Endothelial cell of umbilical vein (primary cell): Measurements from ENCODE around the gene SMCHD1. TPM values are rescaled to one million over a fixed set of nuclear protein-coding genes. Genes with fewer than 3 reads are reported as not detected.

Experiments
- BruUV-seq: library from RNA; stranded (reverse); fragments of 400-500 nt; replicated peaks from 2 replicates; lab custom pipeline; 2021; lab: Mats Ljungman, UMichigan
- CTCF ChIA-PET: fragments of 300-600, 350-600 bp; sonication (Branson Sonifier 250); formaldehyde crosslinking; loops from one replicate; lab custom pipeline; 2021; ENCODE audit warnings: antibody characterized with exemption, inconsistent platforms; lab: Charles Lee
- POLR2A ChIA-PET: fragments of 300-600, 350-600 bp; sonication (Branson Sonifier 250); formaldehyde crosslinking; loops from one replicate; lab custom pipeline; 2021; ENCODE audit warnings: antibody characterized with exemption, inconsistent platforms; lab: Charles Lee
- DNase-seq: peaks from one replicate; pipeline ENCODE4 v3.0.0-alpha.2; 2011; ENCODE audit warnings: low read depth, low spot score
- FAIRE-seq: peaks from 2 replicates; lab custom pipeline; 2011; peaks lifted over from hg19 to GRCh38; lab: Jason Lieb, UNC
- H2AFZ ChIP-seq: 2 replicates; pipeline ENCODE4 v1.6.0; 2012; ENCODE audit warnings: low read depth, low read length, control low read depth, inconsistent platforms
- H3K27ac ChIP-seq: 2 replicates; pipeline ENCODE4 v1.5.1; 2011; ENCODE audit warnings: low read depth, mild to moderate bottlenecking, control low read depth, low read length, moderate library complexity; ENCODE audit not compliant: insufficient read depth
- H3K27me3 ChIP-seq, 2 experiments: 2 replicates each; pipeline versions ENCODE4 v1.6.0 to v1.6.1; 2011; ENCODE audit warnings: low read length in 2 of 2, mixed read lengths in 1 of 2; ENCODE audit not compliant: control insufficient read depth in 2 of 2, insufficient read depth in 2 of 2
- H3K36me3 ChIP-seq, 2 experiments: 2 replicates in 1 of 2; 3 replicates in 1 of 2; pipeline ENCODE4 v1.5.1; 2011; ENCODE audit warnings: low read length in 2 of 2, mild to moderate bottlenecking in 1 of 2, moderate library complexity in 1 of 2; ENCODE audit not compliant: control insufficient read depth in 2 of 2, insufficient read depth in 2 of 2; ENCODE audit errors: extremely low read depth in 1 of 2
- H3K4me1 ChIP-seq: 3 replicates; pipeline ENCODE4 v1.5.1; 2011; ENCODE audit warnings: mild to moderate bottlenecking, low read length; ENCODE audit not compliant: control insufficient read depth, insufficient read depth; ENCODE audit errors: extremely low read depth
- H3K4me2 ChIP-seq: 2 replicates; pipeline ENCODE4 v1.6.1; 2011; ENCODE audit warnings: low read length, control low read depth, mixed read lengths; ENCODE audit not compliant: insufficient read depth
- H3K4me3 ChIP-seq, 3 experiments: fragments of 200-600 bp in 1 of 3; sonication (generic), shearing (Covaris generic) in 1 of 3; replicated peaks in 1 of 3; 2 replicates each; pipeline ENCODE4 v1.5.1; 2011 to 2016; ENCODE audit warnings: control low read depth in 3 of 3, low read length in 3 of 3, mild to moderate bottlenecking in 2 of 3, inconsistent platforms in 1 of 3, low read depth in 1 of 3, moderate library complexity in 1 of 3; ENCODE audit not compliant: insufficient read depth in 1 of 3
- H3K79me2 ChIP-seq: 2 replicates; pipeline ENCODE4 v1.6.0; 2012; ENCODE audit warnings: low read length, inconsistent platforms; ENCODE audit not compliant: control insufficient read depth, insufficient read depth
- H3K9ac ChIP-seq: replicated peaks from 2 replicates; pipeline ENCODE3; 2011; ENCODE audit warnings: low read length, control low read depth; ENCODE audit not compliant: insufficient read depth; ENCODE audit errors: extremely low read depth
- H3K9me1 ChIP-seq: replicated peaks from 3 replicates; pipeline ENCODE4 v1.6.0; 2011; ENCODE audit warnings: mild to moderate bottlenecking, low read length; ENCODE audit not compliant: control insufficient read depth, insufficient read depth; ENCODE audit errors: extremely low read depth
- H3K9me3 ChIP-seq: replicated peaks from 2 replicates; pipeline ENCODE4 v1.5.1; 2012; ENCODE audit warnings: low read length, inconsistent platforms; ENCODE audit not compliant: control insufficient read depth, insufficient read depth
- H4K20me1 ChIP-seq: replicated peaks from 2 replicates; pipeline ENCODE3; 2011; ENCODE audit warnings: mild to moderate bottlenecking, low read length; ENCODE audit not compliant: control insufficient read depth, insufficient read depth; ENCODE audit errors: extremely low read depth
- EZH2 ChIP-seq: IDR thresholded peaks from 2 replicates; pipeline ENCODE4 v1.6.1; 2012; ENCODE audit warnings: borderline replicate concordance, low read depth, mild to moderate bottlenecking, moderate library complexity, low read length, inconsistent platforms; ENCODE audit not compliant: severe bottlenecking
- FOS ChIP-seq: IDR thresholded peaks from 2 replicates; pipeline ENCODE4 v1.6.1; 2011; ENCODE audit warnings: mild to moderate bottlenecking, low read length, moderate library complexity, borderline replicate concordance; ENCODE audit not compliant: insufficient read depth
- GATA2 ChIP-seq: IDR thresholded peaks from 2 replicates; pipeline ENCODE4 v1.7.0; 2011; ENCODE audit warnings: low read depth, mild to moderate bottlenecking, moderate library complexity, mixed read lengths, low read length; ENCODE audit not compliant: insufficient read length, insufficient read depth
- MYC ChIP-seq: IDR thresholded peaks from one replicate; pipeline ENCODE4 v1.6.1; 2011; ENCODE audit warnings: mild to moderate bottlenecking, low read depth, low read length
- POLR2A ChIP-seq: IDR thresholded peaks from 2 replicates; pipeline ENCODE4 v1.6.1; 2012; ENCODE audit warnings: low read depth, mild to moderate bottlenecking, control low read depth, low read length
- dilution Hi-C: fragments of 300-500 bp; cut with MboI; formaldehyde crosslinking; loops from one replicate; pipeline ENCODE4 v1.15.0; 2019; ENCODE audit warnings: low sequenced_read_pairs; ENCODE audit not compliant: extremely low pct_ligation_motif_present
- intact Hi-C: fragments of 100-400 bp; cut with micrococcal nuclease; formaldehyde crosslinking; loops from one replicate; pipeline ENCODE4 v1.10.0; 2022
- polyA plus RNA-seq, 4 experiments: library from polyadenylated mRNA; depleted of rRNA in 3 of 4; stranded (reverse) in 3 of 4; unstranded in 1 of 4; fragments of >200 nt; gene quantifications; 2 replicates each; pipeline versions ENCODE4 v1.2.1 to v1.2.3, GENCODE V29; 2011 to 2012; ENCODE audit warnings: missing spikeins in 1 of 4
- total RNA-seq: library from RNA; stranded (reverse); gene quantifications from 2 replicates; pipeline ENCODE4 v1.2.3, GENCODE V29; 2021
- TF ChIP-seq, protein P1 (sequence below): IDR thresholded peaks from 2 replicates; pipeline ENCODE4 v1.6.1; 2011; ENCODE audit not compliant: insufficient read depth, insufficient read length
- TF ChIP-seq, protein P2 (sequence below), 2 donors: IDR thresholded peaks; 1 replicate in 1 of 2; 2 replicates in 1 of 2; pipeline ENCODE4 v1.5.1; 2011; ENCODE audit warnings: low read length in 2 of 2, mild to moderate bottlenecking in 2 of 2, moderate library complexity in 2 of 2, control low read depth in 1 of 2, inconsistent platforms in 1 of 2, low read depth in 1 of 2; ENCODE audit not compliant: insufficient read depth in 1 of 2; ENCODE audit errors: extremely low read depth in 1 of 2

Gene SMCHD1
- total and polyA plus RNA-seq, 2 donors (not counting 3 experiments of a cell fraction or from before 2014, with no cell fraction given) = 7.4 to 39.9 TPM

DNA sequence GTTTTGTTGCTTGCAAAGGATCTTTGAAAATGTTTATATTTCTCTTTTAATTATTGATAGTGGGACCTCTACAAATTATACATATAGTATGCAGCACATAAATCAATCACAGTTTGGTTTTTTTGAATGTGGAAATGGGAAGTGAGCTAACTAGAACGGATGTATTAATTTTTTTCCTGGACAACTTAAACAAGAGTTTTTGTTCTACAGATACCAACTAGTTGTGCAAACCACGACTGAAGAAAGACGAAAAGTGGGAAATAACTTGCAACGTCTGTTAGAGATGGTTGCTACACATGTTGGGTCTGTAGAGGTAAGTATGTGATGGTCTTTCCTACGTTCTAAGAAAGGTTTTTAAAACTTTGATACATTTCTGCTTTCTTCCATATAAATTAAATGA is 45.0 kb upstream of the SMCHD1 start:
- Histone ChIP-seq H3K27me3 (no peaks in the 10 kb centered on the region), H3K36me3 (peaks cover 1 to 13% of the 10 kb centered on the region in 2 experiments), H3K4me3 (no peak overlapping the region), H3K9me3 (no peaks in the 10 kb centered on the region), H3K9ac (no peak overlapping the region), H3K9me1 (no peaks in the 10 kb centered on the region), H4K20me1 (no peaks in the 10 kb centered on the region), H3K27ac (no peak overlapping the region), H2AFZ (no peak overlapping the region), H3K79me2 (no peaks in the 10 kb centered on the region), H3K4me1 (peaks cover 3% of the 10 kb centered on the region), H3K4me2 (no peak overlapping the region)
- FAIRE-seq (no peak), DNase-seq (no peak)
- dilution Hi-C loops = no loop called here
- CTCF ChIA-PET = no interaction called here
- no TSS peak for BruUV-seq
- POLR2A ChIA-PET = no interaction called here
- TF ChIP-seq EZH2 = no peak
- TF ChIP-seq GATA2 = no peak
- TF ChIP-seq MYC = no peak
- TF ChIP-seq, protein P1, sequence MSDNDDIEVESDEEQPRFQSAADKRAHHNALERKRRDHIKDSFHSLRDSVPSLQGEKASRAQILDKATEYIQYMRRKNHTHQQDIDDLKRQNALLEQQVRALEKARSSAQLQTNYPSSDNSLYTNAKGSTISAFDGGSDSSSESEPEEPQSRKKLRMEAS = no peak
- no peak for TF ChIP-seq FOS
- TF ChIP-seq, protein P2, sequence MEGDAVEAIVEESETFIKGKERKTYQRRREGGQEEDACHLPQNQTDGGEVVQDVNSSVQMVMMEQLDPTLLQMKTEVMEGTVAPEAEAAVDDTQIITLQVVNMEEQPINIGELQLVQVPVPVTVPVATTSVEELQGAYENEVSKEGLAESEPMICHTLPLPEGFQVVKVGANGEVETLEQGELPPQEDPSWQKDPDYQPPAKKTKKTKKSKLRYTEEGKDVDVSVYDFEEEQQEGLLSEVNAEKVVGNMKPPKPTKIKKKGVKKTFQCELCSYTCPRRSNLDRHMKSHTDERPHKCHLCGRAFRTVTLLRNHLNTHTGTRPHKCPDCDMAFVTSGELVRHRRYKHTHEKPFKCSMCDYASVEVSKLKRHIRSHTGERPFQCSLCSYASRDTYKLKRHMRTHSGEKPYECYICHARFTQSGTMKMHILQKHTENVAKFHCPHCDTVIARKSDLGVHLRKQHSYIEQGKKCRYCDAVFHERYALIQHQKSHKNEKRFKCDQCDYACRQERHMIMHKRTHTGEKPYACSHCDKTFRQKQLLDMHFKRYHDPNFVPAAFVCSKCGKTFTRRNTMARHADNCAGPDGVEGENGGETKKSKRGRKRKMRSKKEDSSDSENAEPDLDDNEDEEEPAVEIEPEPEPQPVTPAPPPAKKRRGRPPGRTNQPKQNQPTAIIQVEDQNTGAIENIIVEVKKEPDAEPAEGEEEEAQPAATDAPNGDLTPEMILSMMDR (IDR thresholded peaks at IDR 0.05; ENCODE audit: extremely low read depth in 1 of 2, insufficient read depth in 1 of 2, low read depth in 1 of 2, low read length in 2 of 2) = no peak
- no peak for TF ChIP-seq POLR2A
- intact Hi-C loops = no loop called here
